Caco-2 (cell line): ENCODE results near the gene SATB1. TPM values are rescaled to one million over a fixed set of nuclear protein-coding genes. Genes with fewer than 3 reads are reported as not detected.

Source experiments
- BruUV-seq: library from RNA; stranded (reverse); fragments of 400-500 nt; replicated peaks from 2 replicates; lab custom pipeline; 2021; lab: Mats Ljungman, UMichigan
- CTCF ChIA-PET: fragments of 300-600 bp; sonication (Branson Sonifier 250); formaldehyde crosslinking; loops from one replicate; lab custom pipeline; 2022; ENCODE audit warnings: antibody characterized with exemption; lab: Charles Lee
- POLR2A ChIA-PET: fragments of 300-600 bp; sonication (Branson Sonifier 250); formaldehyde crosslinking; loops from one replicate; lab custom pipeline; 2022; ENCODE audit warnings: antibody characterized with exemption; lab: Charles Lee
- DNase-seq, 2 experiments: peaks; one replicate each; pipeline versions ENCODE4 v3.0.0 to v3.0.0-alpha.2; 2020 to 2022
- H3K27me3 ChIP-seq: replicated peaks from 2 replicates; pipeline ENCODE4 v1.6.0; 2011; ENCODE audit warnings: low read length; ENCODE audit not compliant: control insufficient read depth, insufficient read depth
- H3K36me3 ChIP-seq: 2 replicates; pipeline ENCODE4 v1.5.1; 2011; ENCODE audit warnings: low read length; ENCODE audit not compliant: control insufficient read depth, insufficient read depth
- H3K4me1 ChIP-seq: fragments of 250-450 bp; sonication (Bioruptor Pico); 2 replicates; pipeline ENCODE4 v1.5.1; 2020; ENCODE audit warnings: mild to moderate bottlenecking
- H3K4me3 ChIP-seq: 2 replicates; pipeline ENCODE4 v1.5.1; 2011; ENCODE audit warnings: low read depth, mild to moderate bottlenecking, control low read depth, low read length
- H3K9me3 ChIP-seq: fragments of 250-450 bp; sonication (Bioruptor Pico); 2 replicates; pipeline ENCODE4 v1.5.1; 2020; ENCODE audit warnings: mild to moderate bottlenecking, moderate library complexity
- H3K27ac Mint-ChIP-seq: one replicate; pipeline ENCODE4 v1.8.0; 2022; ENCODE audit warnings: mixed read lengths; ENCODE audit not compliant: unreplicated experiment
- H3K27me3 Mint-ChIP-seq: one replicate; pipeline ENCODE4 v1.8.0; 2022; ENCODE audit warnings: mixed read lengths; ENCODE audit not compliant: insufficient read depth, unreplicated experiment
- H3K36me3 Mint-ChIP-seq: one replicate; pipeline ENCODE4 v1.8.0; 2022; ENCODE audit warnings: mild to moderate bottlenecking, mixed read lengths; ENCODE audit not compliant: insufficient read depth, unreplicated experiment
- H3K4me1 Mint-ChIP-seq: one replicate; pipeline ENCODE4 v1.8.0; 2022; ENCODE audit warnings: low read depth, mixed read lengths; ENCODE audit not compliant: unreplicated experiment
- H3K4me3 Mint-ChIP-seq: one replicate; pipeline ENCODE4 v1.8.0; 2022; ENCODE audit warnings: mild to moderate bottlenecking, moderate library complexity, mixed read lengths; ENCODE audit not compliant: unreplicated experiment
- H3K9me3 Mint-ChIP-seq: one replicate; pipeline ENCODE4 v1.8.0; 2022; ENCODE audit warnings: mixed read lengths; ENCODE audit not compliant: unreplicated experiment
- intact Hi-C: fragments of 100-400 bp; cut with micrococcal nuclease; formaldehyde crosslinking; loops from one replicate; pipeline ENCODE4 v1.10.0; 2022; ENCODE audit not compliant: unreplicated experiment
- total RNA-seq: library from RNA; stranded (reverse); gene quantifications from 2 replicates; pipeline ENCODE4 v1.2.3, GENCODE V29; 2022
- TF ChIP-seq, protein P1 (sequence below), 2 experiments: fragments of 200-600 bp in 1 of 2; IDR thresholded peaks; 1 replicate in 1 of 2; 2 replicates in 1 of 2; pipeline versions ENCODE4 v1.5.1 to v1.8.0; 2011 to 2022; ENCODE audit warnings: antibody characterized with exemption in 1 of 2, control low read depth in 1 of 2, inconsistent platforms in 1 of 2, low read depth in 1 of 2, low read length in 1 of 2, mild to moderate bottlenecking in 1 of 2, moderate library complexity in 1 of 2; ENCODE audit not compliant: insufficient read depth in 1 of 2, severe bottlenecking in 1 of 2, unreplicated experiment in 1 of 2

The SATB1 gene
- total RNA-seq, 1 experiment from 2014 or later: 13.8 TPM

DNA sequence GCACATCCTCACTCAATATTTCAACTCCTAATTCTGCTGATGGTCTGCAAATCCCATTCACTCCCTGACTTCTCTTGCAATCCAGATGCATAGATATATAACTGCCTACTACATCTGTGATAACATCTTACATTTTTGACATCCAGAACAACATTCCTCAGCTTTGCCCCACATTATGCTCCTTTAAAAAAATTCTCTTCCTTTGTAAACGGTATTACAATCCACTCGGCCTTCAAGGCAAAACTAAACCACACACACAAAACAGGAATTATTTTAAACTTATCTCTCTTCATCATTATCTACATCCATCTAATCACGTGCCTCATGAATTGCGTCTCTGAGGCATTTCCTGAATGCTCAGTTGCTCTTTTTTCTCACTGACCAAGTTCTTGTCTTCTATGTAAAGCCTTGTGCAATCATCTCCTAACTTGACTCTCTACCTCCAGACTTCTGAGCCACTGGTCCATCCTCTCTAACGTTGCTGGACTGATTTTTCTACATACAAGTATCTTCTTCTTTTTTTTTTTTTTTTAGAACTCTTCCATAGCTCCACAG, 117.0 kb downstream of the SATB1 start:
- Mint-ChIP-seq H3K4me1 (peaks cover 8% of the 10 kb centered on the region), H3K4me3 (no peak overlapping the region), H3K27me3 (no peaks in the 10 kb centered on the region), H3K27ac (no peak overlapping the region), H3K9me3 (no peaks in the 10 kb centered on the region), H3K36me3 (no peaks in the 10 kb centered on the region)
- intact Hi-C loops: loop anchor here (5.0 kb wide), 1 partner anchor 79 kb away; no protein-coding TSS in a partner anchor
- H3K4me1 ChIP-seq: no peaks in the 10 kb centered on the region
- ChIA-PET POLR2A (no interaction called here), CTCF (no interaction called here)
- DNase-seq: no peak
- H3K9me3 ChIP-seq: no peaks in the 10 kb centered on the region
- no TSS peak for BruUV-seq
- TF ChIP-seq, protein P1, sequence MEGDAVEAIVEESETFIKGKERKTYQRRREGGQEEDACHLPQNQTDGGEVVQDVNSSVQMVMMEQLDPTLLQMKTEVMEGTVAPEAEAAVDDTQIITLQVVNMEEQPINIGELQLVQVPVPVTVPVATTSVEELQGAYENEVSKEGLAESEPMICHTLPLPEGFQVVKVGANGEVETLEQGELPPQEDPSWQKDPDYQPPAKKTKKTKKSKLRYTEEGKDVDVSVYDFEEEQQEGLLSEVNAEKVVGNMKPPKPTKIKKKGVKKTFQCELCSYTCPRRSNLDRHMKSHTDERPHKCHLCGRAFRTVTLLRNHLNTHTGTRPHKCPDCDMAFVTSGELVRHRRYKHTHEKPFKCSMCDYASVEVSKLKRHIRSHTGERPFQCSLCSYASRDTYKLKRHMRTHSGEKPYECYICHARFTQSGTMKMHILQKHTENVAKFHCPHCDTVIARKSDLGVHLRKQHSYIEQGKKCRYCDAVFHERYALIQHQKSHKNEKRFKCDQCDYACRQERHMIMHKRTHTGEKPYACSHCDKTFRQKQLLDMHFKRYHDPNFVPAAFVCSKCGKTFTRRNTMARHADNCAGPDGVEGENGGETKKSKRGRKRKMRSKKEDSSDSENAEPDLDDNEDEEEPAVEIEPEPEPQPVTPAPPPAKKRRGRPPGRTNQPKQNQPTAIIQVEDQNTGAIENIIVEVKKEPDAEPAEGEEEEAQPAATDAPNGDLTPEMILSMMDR (IDR thresholded peaks at IDR 0.05; ENCODE audit: insufficient read depth in 1 of 2, low read depth in 1 of 2, low read length in 1 of 2, severe bottlenecking in 1 of 2, unreplicated experiment in 1 of 2): no peak
- no peak overlapping the region for H3K4me3 ChIP-seq
- no peaks in the 10 kb centered on the region for H3K27me3 ChIP-seq
- H3K36me3 ChIP-seq: no peaks in the 10 kb centered on the region

DNA sequence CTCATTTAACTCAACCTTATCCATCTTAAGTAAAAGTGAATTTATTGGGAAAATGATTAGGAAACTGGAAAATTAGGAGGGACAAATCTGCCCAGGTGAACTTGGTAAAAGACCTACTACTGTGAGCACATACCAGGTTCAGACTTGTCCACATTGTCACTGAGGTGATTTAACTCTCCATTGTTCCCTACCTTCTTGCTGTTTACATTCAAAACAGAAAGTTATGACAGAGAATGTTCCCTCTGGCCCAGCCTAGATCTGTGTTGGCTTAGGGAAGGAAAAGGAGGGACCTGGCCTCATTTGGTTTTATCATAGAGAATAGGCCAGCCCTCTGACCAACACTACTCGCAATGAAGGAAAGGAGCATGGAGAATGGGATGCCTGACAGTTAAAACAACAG, 117.6 kb downstream of the SATB1 start:
- Mint-ChIP-seq H3K36me3 (no peaks in the 10 kb centered on the region), H3K27me3 (no peaks in the 10 kb centered on the region), H3K4me3 (no peak overlapping the region), H3K27ac (no peak overlapping the region), H3K9me3 (no peaks in the 10 kb centered on the region), H3K4me1 (peaks cover 8% of the 10 kb centered on the region)
- BruUV-seq: no TSS peak
- Histone ChIP-seq H3K9me3 (no peaks in the 10 kb centered on the region), H3K36me3 (no peaks in the 10 kb centered on the region), H3K4me1 (no peaks in the 10 kb centered on the region), H3K27me3 (no peaks in the 10 kb centered on the region), H3K4me3 (no peak overlapping the region)
- DNase-seq: no peak
- CTCF ChIA-PET: no interaction called here
- intact Hi-C loops: loop anchor here (5.0 kb wide), 1 partner anchor 80 kb away; no protein-coding TSS in a partner anchor
- TF ChIP-seq, protein P1 (IDR thresholded peaks at IDR 0.05; ENCODE audit: insufficient read depth in 1 of 2, low read depth in 1 of 2, low read length in 1 of 2, severe bottlenecking in 1 of 2, unreplicated experiment in 1 of 2): no peak
- POLR2A ChIA-PET: no interaction called here

DNA sequence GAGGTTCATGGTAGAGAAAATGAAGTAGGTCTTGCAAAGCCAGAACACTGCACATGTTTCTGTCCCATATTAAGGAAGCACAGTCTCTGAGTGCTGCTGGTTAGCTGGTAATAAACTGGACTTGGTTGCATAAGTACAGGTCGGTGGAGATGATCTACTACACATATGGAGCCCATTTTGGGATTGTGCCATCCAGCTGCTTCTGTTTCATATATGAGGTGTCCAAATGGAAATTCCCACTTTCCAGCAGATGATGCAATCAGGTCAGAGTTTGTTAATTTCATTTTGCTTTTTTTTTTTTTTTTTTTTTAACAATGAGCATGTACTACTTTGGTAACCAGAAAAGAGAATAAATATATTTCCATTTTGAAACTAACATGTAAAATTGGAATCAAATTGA, 122.6 kb downstream of the SATB1 start:
- intact Hi-C loops: no loop called here
- no peak overlapping the region for H3K27ac Mint-ChIP-seq
- Histone ChIP-seq H3K36me3 (no peaks in the 10 kb centered on the region), H3K4me3 (no peak overlapping the region), H3K4me1 (no peaks in the 10 kb centered on the region), H3K27me3 (no peaks in the 10 kb centered on the region), H3K9me3 (no peaks in the 10 kb centered on the region)
- CTCF ChIA-PET: no interaction called here
- H3K4me3 Mint-ChIP-seq: no peak overlapping the region
- BruUV-seq: no TSS peak
- H3K27me3 Mint-ChIP-seq: no peaks in the 10 kb centered on the region
- POLR2A ChIA-PET: no interaction called here
- peaks cover 20% of the 10 kb centered on the region for H3K9me3 Mint-ChIP-seq
- H3K4me1 Mint-ChIP-seq: no peaks in the 10 kb centered on the region
- TF ChIP-seq, protein P1 (IDR thresholded peaks at IDR 0.05; ENCODE audit: insufficient read depth in 1 of 2, low read depth in 1 of 2, low read length in 1 of 2, severe bottlenecking in 1 of 2, unreplicated experiment in 1 of 2): no peak
- no peaks in the 10 kb centered on the region for H3K36me3 Mint-ChIP-seq
- DNase-seq: no peak
